Measurements from ENCODE around the gene TMED5.

GRCh38 chr1:93199150-93199549 is 18.9 kb upstream of the TMED5 start:
- TF ChIP-seq GATA3 (IDR thresholded peaks at IDR 0.05; ENCODE audit: low read depth, low read length) (no peak), GATA2 (IDR thresholded peaks at IDR 0.05; ENCODE audit: low read depth, low read length) (no peak)

All from SH-SY5Y (cell line).